Activated T-cell treated with anti-CD3 and anti-CD28 coated beads for 4 hours (primary cell): ENCODE results near the gene ETV3.

Source experiments
- DNase-seq: peaks from one replicate; pipeline ENCODE4 v3.0.0-alpha.2; 2020

Gene ETV3

DNA sequence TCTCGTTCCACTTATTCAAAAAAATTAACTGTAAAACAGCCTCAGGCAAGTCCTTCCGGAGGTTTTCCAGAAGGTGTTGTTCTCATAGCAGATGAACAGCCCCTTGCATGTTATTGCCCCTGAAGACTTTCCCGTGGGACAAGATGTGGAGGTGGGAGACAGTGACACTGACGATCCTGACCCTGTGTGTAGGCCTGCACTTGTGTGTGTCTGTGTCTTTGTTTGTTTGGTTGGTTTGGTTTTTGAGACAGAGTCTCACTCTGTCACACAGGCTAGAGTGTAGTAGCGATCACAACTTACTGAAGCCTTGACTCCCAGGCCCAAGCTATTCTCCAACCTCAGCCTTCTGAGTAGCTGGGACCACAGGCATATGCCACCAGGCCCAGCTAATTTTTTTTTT, 51.2 kb downstream of the ETV3 start:
- no peak for DNase-seq

DNA sequence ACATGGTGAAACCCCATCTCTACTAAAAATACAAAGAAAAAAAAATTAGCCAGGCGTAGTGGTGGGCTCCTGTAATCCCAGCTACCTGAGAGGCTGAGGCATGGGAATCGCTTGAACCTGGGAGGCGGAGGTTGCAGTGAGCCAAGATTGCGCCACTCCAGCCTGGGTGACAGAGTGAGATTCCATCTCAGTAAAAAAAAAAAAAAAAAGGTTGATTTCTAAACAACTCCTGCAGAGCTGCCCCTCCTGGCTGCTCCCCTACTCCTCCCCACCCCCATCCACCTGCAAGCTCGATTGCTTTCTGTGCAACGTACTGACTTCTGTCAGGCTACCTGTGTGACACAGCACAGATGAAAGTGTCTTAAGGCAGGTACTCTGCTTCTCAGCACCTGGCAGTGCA, 51.9 kb downstream of the ETV3 start:
- DNase-seq, result no peak

DNA sequence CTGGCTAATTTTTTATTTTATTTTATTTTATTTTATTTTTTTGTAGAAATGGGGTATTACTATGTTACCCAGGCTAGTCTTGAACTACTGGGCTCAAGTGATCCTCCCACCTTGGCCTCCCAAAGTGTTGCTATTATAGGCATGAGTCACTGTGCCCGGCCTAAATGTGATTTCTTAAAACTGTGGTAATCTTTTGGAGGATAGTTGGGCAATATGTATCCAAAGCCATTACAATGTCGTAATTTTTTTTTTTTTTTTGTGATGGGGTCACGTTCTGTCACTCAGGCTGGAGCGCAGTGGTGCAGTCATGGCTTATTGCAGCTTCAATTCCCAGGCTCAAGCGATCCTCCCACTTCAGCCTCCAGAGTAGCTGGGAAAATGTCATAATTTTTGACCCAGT, 52.8 kb downstream of the ETV3 start:
- no peak for DNase-seq

DNA sequence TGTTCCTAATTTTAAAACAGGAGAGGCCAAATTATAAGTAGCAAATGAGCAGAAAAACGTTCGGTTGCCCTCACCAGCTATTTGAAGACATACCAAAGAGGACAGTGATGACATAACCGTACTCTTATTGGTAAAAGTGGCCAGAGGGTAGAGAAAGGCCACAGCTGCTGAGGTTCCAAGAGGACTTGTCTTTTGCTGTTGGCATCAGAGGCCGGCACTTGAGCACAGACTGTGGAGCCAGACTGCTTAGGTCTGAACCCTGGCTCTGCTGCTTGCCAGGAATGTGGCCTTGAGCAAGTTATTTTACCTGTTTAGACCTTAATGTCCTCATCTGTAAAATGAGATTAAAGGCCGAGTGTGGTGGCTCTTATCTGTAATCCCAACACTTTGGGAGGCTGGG, 53.5 kb downstream of the ETV3 start:
- DNase-seq, result no peak

DNA sequence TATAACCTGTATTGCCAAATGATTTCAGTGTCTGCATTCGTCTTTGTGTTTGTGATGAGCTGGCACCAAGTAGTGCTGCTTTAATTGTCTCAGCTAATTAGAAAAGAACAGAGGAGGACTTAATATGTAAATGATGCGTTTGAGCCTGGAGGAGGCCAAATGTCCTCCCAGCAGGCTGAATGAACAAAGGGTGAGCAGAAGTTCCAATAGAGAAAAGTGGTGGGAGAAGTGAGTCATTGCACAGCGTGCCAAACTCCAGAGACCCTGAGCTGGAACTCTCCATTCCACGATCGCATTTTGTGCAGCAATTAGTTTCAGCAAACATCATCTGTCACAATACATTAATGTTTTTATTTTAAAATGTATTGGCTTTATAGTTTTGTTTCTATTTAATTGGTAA, 56.5 kb downstream of the ETV3 start:
- DNase-seq, result no peak

DNA sequence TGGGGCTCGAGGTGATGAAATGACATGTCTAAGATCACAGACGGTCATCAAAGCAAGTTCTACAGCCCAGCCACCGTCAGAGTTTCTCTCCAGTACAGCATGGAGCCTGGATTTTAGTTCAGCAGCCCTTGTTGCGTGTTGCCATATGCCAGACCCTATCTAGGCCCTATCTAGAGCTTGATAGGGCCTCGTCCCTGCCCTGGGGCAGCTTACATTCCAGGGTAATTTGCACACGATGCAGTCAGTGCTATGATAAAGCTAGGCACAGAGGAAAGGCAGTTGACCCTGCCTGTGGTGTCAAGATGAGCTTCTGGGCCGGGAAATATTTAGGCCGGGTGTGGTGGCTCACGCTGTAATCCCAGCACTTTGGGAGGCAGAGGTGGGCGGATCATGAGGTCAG, 57.5 kb downstream of the ETV3 start:
- DNase-seq, result no peak

DNA sequence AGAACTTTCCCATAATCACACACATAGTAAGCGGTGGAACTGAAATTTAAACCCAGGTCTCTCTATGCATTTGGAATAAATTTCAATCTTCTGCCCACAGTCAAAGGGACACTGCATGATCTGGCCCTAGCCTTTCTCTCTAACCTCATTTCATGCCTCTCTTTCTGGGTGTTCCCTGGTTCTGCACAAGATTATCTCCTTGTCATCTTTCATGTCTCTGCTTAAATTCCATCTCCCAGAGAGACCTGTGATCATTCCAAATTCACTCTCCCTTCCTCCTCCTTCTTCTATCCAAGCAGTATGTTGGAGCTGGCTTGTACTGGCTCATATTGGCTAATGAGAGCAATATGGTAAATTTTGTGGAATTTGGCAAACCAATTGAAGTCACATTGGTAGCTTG, 60.8 kb downstream of the ETV3 start:
- no peak for DNase-seq

DNA sequence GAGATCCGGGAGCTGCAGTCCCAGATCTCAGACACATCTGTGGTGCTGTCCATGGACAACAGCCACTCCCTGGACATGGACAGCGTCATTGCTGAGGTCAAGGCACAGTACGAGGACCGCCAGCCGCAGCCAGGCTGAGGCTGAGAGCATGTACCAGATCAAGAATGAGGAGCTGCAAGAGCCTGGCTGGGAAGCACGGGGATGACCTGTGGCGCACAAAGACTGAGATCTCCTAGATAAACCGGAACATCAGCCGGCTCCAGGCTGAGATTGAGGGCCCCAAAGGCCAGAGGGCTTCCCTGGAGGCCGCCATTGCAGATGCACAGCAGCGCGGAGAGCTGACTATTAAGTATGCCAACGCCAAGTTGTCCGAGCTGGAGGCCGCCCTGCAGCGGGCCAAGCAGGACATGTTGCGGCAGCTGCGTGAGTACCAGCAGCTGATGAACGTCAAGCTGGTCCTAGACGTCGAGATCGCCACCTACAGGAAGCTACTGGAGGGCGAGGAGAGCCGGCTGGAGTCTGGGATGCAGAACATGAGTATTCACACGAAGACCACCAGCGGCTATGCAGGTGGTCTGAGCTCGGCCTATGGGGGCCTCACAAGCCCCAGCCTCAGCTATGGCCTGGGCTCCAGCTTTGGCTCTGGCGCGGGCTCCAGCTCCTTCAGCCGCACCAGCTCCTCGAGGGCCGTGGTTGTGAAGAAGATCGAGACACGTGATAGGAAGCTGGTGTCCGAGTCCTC, 64.1 kb downstream of the ETV3 start:
- DNase-seq, result no peak
